Measurements from ENCODE around the gene DDX39A.

Gene DDX39A

DNA sequence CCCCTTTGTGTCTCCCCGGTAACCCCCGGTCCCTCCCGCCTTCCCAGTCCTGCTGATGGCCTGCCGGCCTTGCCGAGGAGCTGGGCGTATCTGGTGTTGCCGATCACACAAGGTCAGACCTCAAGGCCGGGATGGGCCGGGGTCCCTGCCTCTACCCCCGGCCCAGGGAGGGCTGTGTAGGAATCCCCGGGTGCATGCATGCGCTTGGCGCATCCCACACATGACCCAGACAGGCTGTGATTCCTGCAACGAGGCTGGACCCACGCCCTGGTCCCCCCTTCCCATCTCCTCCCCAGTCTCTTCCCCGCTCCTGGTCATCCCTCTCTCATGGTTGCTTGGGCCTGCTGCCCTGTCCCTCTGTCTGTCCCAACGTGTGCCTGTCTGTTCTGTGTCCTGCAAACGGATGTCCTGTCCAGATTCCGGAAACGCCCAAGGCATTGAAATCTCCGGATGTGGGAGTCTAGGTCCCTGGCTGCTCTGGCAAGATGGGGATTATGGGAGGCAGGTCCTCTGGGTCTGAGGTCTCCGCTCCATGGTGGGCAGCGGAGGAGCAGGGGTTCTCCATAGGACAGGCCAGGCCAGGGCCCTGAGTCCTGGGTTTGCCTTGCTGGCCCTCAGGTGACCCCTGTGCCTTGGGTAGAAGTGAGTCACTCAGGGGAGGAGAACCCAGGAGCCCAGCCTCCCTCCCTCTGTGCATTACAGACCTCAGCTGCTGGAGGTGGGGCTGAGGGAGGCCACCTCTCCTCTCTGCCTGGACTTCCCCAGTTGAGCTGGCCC is 15.6 kb upstream of the DDX39A start:
- DNase-seq (ENCODE audit: low read depth), result no peak

DNA sequence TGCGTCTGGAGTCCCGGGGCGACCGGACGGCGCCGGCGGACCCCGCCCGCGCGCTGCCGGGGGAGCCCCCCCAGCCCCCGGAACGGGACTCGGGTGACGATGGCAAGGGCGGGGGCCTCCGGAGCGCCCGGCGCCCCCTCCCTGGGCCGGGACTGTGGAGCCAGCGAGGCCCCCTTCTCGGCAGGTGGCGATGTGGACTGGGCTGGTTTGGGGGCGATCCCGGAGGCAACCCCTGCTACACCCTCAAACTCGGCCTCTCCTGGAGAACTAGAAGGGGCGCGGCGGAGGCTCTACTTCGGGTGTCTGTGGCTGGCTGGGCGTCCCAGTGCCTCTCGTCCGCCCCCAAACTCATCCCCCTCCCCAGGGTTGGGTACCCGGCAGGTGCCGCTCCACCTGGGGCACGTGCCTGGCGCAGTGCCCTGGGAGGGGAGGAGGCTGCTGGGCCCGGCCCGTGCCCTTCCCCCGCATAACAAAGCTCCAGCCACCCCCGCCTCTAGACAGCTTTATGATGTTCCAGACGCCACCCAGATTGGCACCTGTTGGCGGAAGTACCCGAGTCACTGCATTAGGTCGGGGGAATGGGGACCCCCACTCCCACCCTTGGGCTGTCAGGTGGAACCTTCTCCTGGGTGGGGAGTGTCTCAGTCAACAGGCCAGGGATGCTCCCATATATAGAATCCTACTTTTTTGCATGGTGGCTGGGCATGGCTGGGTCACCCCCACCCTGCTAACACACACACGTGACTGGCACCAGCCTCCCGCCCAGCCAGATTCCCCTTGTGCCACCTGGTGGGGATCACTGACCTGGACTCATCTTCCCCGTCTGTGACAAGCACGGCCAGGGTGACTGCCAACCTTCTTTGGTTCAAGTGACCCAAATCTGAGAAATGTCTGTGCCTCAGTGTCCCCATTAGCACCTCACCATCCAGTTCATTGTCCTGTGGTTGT is 14.7 kb upstream of the DDX39A start:
- DNase-seq (ENCODE audit: low read depth), result no peak

DNA sequence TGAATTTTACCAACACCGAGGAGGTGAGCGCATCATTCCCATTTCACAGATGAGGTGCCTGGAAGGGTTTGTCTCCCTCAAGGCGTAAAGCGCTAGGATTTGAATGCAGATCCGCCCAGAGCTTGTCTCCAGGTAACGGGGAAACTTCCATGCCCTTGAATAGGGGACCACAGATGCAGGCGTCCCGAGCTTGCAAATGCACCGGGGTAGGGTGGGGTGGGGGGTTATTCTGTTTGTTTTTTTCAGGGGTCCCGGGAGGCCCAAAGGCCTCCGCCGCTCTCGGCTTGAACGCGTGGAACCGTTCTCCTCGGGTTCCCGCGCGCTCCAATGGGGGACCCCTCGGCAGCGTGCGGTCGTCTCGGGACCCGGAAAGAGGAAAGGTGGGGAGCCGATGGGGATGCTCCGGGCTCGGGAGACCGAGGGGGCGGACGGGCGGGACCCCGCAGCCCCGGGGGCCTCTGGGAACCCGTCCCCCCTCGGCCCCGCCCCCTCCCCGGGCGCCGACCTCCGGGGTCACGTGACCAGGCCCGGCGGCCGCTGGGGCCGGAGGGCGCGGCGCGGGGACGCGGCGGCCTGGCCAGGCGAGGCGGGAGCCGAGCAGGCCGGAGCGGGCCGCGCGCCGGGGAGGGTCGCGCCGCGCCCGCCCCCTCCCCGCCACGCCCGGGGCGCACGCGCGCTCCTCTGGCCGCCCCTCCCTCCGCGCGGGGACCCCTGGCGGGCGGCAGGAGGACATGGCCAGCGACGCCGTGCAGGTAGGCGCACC is 13.8 kb upstream of the DDX39A start, which contains the start of gene PKN1:
TSS of gene PKN1 (plus strand) at position 516 of the 763 bp plus-strand sequence. CDS start at position 732, 216 bp downstream.
- DNase-seq (ENCODE audit: low read depth), result peak; percentile 41

DNA sequence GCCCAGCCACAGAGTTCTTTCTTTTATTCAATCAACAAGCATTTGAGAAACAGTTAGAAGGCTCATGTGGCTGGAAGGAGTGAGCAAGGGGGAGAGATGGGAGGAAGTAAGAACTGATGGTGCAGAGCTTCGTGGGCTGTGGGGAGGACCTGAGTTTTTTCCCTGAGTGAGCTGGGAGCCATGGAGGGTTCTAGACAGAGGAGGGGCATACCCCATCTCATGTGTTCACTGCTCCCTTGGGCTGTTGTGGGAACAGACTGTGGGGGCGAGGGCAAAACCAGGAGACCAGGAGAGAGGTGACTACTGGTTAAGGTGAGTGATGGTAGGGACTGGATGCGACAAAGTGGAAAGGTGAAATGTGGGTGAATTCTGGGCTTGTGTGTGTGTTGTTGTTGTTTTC is 11.6 kb upstream of the DDX39A start:
- no peak for DNase-seq (ENCODE audit: low read depth)

DNA sequence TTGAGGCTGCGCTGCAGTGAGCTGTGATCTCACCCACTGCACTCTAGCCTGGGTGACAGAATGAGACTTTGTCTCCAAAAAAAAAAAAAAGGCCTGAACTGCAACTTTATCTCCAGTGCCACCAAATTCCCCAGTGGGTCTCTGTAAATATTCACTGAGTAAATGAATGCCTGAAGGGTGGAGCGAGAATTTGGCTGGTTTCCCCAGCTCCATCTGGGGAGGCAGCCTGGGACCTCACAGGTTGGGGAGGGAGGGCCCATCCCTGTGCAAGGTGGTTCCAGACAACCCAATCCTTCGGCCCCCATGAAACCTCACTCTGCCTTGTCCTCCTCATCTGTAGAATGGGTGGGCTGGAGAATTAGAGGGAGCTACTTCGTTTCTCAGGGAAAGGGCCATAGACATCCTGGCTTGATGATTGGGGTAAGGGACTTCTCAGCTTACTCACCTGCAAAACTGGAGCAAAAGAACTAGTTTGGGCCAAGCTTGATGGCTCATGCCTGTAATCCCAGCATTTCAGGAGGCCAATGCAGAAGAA is 9.8 kb upstream of the DDX39A start:
- DNase-seq (ENCODE audit: low read depth), result no peak

DNA sequence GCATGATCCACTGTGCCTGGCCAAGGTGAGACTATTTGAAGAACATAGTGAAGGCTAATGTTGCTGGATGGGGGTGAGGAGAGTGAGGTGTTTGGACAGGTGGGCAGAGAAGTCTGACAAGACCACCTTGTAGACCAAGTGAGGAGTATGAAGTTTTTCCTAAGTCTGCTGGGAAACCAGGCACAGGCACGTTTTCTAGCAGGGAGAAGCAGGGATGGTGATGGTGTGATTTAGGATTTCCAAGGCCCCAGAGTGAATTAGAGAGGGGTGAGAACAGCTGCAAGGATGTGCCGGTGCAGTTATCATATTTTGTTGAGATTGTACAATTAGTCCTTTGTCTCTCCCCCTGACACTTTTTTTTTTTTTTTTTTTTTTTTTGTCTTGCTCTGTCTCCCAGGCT is 8.3 kb upstream of the DDX39A start:
- DNase-seq (ENCODE audit: low read depth), result no peak

DNA sequence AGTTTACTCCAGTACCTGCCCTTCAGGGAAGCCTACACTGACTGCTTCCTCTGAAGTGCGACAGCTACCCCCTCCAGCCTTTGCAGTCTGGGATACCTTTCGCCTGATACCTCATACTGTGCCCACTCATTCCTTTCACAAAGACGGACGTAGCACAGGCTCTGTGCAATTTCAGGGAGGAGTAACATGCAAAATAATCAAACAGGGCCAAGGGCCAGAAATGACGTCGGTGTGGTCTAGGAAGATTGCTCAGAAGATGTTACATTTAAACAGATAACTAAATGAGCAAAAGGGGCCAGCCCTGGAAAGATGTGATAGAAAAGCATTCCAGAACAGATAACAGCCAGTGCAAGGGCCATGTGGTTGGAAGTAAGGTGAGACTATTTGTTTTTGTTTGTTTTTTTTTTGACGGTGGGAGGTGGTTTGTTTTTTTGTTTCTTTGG is 6.6 kb upstream of the DDX39A start:
- no peak for DNase-seq (ENCODE audit: low read depth)

DNA sequence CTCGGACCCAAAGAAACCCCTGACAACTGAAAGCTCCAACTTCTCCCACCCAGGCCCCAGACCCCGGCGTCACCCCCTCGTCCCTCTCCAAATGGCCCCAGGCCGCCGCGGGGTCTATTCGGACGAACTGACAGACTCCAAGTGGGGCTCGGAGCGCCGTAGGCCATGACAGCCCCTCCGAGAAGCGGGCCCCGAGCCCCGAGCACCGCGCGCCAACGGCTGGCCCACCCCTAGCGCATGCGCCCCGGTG is 360 bp downstream of the DDX39A start:
- no peak for DNase-seq (ENCODE audit: low read depth)

DNA sequence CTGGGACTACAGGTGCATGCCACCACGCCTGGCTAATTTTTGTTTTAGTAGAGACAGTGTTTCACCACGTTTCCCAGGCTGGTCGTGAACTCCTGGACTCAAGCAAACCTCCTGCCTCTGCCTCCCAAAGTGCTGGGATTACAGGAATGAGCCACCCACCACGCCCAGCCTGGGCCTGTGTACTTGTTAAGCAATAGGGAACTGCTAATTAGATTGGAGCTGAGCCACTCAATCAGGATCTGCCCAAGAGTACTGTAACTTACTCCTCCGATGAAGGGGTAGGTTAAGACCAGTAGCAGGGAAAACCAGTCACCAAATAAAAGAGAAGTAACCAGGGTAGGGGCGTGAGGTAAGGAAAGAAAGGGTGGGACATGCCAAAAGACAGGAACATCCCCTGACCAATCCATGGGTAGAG is 2.3 kb downstream of the DDX39A start:
- no peak for DNase-seq (ENCODE audit: low read depth)

DNA sequence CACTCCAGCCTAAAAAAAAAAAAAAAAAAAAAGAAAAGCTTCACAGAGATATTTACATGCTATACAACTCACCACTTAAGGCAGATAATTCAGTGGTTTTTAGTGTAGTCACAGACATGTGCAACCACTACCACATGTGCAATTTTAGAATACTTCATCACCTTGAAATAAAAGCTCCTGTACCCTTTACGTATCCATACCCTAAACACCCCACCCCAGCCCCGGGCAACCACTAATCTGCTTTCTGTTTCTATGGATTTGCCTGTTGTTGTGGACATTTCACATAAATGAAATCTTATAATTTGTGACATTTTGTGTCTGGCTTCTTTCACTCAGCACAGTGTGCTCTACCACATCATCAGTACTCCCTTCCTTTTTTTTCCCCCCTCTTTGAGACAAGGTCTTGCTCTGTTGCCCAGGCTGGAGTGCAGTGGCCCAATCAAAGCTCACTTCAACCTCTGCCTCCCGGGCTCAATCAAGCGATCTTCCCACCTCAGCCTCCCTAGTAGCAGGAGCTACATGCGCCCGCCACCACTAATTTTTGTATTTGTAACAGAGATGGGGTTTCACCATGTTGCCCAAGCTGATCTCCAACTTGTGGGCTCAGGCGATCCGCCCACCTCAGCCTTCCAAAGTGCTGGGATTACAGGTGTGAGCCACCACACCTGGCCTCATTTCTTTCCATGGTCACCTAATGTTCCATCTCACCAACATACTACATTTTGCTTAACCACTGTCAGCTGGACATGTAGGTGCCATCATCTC is 4.0 kb downstream of the DDX39A start:
- no peak for DNase-seq (ENCODE audit: low read depth)

DNA sequence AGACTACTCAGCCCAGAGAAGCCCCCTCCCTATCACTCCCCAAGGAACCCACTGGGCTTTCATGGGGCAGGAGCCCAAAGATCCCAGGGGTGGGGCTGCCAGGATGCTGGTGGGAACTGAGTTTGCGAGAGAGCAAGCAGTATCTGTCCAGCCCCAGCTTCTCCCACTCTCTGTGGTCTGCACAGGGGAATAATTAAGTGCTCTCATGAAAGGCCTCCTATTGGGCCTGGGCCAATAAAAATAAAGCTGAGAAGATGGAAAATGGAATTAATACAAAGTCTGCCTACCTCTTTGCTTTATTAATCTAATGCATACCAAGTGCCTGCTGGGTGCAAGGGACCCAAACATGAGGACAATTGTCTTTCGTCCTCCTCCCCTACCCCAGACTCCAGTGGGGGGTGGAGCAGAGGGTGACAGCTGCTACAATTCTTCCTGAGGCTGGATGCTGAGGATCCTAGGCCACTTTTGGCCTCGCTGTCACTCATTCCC is 5.4 kb downstream of the DDX39A start:
- DNase-seq (ENCODE audit: low read depth), result no peak

DNA sequence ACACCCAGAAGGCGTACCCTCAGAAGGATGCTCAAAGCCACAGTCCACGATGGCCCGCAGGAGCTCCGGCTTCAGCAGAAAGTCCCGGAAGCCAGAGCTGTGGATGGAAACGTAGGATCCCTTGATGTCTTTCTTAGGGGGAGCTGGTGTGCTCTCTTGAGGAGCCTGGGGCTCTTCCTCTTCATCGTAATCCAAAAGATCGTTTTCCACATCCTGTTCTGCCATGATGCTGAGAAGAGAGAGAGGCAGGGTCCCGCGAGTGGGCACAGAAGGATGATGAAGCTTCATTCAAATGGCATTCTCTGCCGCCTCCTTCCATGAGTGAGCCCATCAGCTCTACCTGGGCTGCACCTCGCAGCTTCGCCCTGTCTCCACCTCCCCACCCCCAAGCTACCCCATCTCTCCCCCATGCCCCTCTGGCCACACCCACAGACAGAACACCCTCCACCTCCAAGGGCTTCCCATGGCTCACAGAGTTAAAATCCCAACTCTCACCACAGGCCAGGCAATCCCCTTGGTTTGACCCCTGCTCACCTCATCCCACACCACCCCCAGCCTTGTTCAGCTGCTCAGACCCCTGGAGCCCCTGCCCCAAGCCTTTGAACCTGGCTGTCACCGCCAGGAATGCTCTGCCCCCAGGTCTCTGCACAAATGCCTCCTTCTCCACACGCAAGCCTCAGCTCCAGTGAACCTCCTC is 6.0 kb downstream of the DDX39A start:
- DNase-seq (ENCODE audit: low read depth), result no peak

DNA sequence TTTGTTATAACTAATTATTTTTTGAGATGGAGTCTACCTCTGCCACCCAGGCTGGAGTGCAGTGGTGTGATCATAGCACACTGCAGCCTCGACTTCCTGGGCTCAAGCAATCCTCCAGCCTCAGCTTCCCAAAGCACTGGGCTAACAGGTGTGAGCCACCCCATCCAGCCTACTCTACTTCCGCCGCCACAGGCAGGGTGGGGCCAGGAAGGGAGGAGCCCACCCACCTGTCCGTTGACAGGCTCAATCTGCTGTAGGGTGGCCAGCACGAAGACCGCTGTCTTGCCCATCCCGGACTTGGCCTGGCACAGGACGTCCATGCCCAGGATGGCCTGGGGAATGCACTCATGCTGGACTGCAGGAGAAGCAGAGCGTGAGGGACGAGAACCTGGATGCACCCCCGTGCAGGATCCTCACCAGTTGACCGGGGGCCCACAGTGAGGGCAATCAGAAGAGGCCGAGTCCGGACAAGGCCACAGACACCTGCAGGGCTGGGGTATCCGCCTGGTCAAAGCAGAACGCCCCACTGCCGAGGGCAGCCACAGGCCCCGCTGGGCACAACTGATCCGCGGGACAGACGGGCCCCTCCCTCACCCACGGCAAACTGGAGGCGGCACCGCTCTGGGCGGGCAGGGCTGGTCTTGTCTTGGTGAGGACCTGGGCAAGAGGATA is 6.7 kb downstream of the DDX39A start:
- no peak for DNase-seq (ENCODE audit: low read depth)

DNA sequence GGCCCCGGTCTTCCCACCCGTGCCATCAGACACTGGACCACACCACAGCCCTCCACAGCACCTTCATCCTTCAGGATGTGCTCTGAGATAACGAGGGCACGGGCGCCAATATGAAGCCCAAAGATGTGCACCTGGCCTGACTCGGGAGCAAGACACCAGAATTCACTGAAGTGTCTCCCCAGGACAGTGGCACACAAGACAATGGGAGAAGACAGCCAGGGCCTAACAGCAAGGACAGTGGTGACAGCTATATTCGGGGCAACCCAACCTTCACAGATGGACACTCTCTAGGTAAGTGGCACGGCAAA is 7.2 kb downstream of the DDX39A start:
- no peak for DNase-seq (ENCODE audit: low read depth)

DNA sequence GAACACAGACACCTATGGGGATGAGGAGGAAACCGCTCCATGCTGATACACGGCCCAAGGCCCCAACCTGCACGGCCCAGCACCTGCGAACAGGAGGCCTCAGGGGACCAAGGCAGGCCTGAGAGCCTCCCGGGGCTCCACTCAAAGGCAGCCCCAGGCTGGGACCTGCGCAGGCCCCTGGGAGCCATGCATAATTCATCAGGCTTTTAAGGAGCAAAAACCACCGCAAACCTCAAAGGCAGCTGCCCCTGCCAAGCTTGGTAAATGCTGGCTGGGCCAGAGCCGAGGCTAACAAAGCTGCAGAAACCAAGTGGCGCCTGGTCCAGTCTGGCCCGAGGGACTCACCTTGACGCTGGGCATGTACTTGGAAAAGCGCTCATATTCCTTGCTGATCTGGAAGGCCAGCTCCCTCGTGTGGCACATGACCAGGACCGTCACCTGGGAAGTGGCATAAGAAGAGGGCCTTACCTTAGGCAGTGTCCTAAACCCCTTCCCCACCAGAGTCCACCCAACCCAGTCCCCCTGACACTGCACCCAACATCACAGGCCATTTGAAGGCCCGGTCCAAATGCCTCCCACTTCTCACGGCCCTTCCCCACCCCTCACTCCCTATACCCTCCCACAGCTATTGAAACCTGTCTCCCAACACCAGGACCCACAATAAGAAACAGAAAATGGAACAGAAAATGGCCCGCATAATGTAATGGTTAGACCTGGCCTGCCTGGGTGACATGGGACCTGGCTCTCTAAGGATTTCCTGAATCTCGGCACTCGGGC is 7.8 kb downstream of the DDX39A start:
- no peak for DNase-seq (ENCODE audit: low read depth)

DNA sequence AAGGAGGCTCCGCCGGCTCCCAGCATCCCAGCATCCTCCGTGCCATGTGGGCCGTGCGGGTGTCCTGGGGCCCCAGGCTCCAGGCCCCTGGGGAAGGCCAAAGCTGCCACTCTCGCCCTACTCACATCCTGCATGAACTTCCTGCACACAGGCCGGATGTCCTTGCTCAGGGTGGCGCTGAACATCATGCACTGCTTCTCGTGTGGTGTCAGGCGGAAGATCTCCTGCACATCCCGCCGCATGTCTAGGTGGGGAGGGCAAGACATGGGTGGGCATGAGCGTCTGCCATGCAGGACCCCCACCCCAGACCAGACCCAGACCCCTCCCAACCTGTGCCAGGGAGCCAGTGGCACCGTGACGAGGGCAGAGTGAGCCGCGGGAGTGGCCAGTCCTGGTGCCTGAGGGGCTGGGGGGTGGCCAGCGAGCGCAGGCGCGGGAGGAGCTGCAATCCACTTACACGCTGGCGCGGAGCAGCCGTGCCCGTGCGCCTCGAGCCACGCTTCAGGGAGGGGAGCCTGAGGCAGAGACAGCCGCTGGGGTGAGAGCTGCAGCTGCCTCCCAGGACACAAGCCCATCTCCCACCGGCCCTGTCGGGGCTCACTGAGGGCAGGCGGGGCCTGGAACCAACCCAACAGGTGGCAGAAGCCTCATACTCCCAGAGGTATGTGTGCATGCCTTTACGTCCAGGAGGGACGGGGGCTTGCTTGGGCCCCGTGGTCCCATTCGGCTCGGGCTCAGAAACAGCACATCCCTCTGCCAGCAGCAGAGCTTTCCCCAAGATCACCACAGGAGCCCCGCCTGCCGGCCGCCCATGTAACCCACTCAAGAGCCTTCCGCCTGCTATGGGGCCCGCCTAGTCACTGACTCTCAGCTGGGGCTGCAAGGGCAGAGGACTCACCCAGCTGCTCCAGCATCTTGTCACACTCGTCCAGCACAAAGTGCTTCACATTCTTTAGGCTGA is 8.8 kb downstream of the DDX39A start:
- no peak for DNase-seq (ENCODE audit: low read depth)

DNA sequence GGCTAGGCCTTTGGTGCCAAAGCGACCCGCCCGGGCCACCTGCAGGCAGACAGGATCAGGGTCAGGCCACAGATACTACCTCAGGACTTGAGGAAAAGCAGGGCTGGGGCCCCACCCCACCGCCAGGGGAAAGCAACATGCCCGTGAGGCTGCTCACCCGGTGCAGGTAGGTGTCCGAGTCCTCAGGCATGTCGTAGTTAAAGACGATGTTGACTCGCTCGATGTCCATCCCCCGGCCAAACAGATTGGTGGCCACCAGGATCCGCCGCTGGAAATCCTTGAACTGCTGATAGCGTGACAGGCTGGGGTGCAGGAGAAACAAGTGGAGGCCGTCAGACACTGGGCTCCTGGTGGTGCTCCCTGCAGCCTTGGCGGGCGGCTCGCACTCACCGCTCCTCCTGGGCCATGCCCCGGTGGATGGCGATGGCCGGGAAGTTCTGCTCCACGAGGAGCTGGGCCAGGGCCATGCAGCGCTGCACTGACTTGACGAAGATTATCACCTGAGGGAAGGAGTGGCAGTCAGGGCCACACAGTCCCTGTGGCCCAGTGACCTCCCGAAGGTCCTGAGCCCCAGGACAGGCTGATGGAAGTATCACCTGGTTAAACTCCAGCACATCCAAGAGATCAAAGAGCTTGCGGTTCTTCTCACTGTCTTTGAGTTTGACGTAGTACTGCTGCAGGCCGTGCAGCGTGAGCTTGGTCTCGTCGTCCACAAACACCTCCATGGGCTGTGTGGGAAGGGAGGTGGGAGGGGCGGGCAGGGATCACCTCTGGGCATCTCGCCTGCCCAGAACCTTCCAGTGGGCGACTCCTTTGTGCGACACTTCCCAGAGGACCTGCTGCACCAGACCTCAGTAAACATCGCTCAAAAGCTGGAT is 9.8 kb downstream of the DDX39A start:
- no peak for DNase-seq (ENCODE audit: low read depth)

All from stimulated activated CD8-positive, alpha-beta memory T cell treated with anti-CD3 and anti-CD28 coated beads, Interleukin-15, amount 100 ng/mL, for 24 hours (primary cell).